Skeletal muscle satellite cell (primary cell): ENCODE data around the gene OSBPL9. TPM values are rescaled to one million over a fixed set of nuclear protein-coding genes. Genes with fewer than 3 reads are reported as not detected.
A peak's percentile ranks its signal among the peaks of the same experiment; 100 is the strongest.

ENCODE experiments used
- H3K27me3 ChIP-seq: 2 replicates; pipeline ENCODE4 v1.7.0; 2013; ENCODE audit warnings: low read length; ENCODE audit not compliant: control insufficient read depth, insufficient read depth
- H3K36me3 ChIP-seq: 2 replicates; pipeline ENCODE4 v1.7.0; 2013; ENCODE audit warnings: mild to moderate bottlenecking, control low read depth, low read length; ENCODE audit not compliant: insufficient read depth
- H3K4me1 ChIP-seq: 2 replicates; pipeline ENCODE4 v1.7.0; 2013; ENCODE audit warnings: low read length; ENCODE audit not compliant: control insufficient read depth, insufficient read depth
- H3K4me2 ChIP-seq: 2 replicates; pipeline ENCODE4 v1.7.0; 2013; ENCODE audit warnings: mild to moderate bottlenecking, low read length
- H3K4me3 ChIP-seq: 2 replicates; pipeline ENCODE4 v1.7.0; 2013; ENCODE audit warnings: low read length
- H3K9ac ChIP-seq: 2 replicates; pipeline ENCODE4 v1.7.0; 2013; ENCODE audit warnings: mild to moderate bottlenecking, low read depth, low read length, moderate library complexity
- H3K9me3 ChIP-seq: replicated peaks from 2 replicates; pipeline ENCODE4 v1.7.0; 2013; ENCODE audit warnings: mild to moderate bottlenecking, control low read depth, low read length
- total RNA-seq: library from RNA; depleted of rRNA; stranded (reverse); fragments of >200 nt; gene quantifications from 2 replicates; pipeline ENCODE4 v1.2.3, GENCODE V29; 2012; rRNA removed

OSBPL9 gene
- 33.2 and 162 TPM in 2 replicates for total RNA-seq

GRCh38 chr1:51616903-51617708 is at the start of gene OSBPL9:
TSS of gene OSBPL9 (plus strand) at chr1:51617092. CDS start at chr1:51617111, 19 bp downstream.
- Histone ChIP-seq H3K4me1 (peaks cover 27% of the 10 kb centered on the region), H3K27me3 (no peaks in the 10 kb centered on the region), H3K4me3 (peak within 1 kb of the TSS; percentile 84)

GRCh38 chr1:51567653-51568052 is 49.2 kb upstream of the OSBPL9 start:
- H3K9ac ChIP-seq, result no peak overlapping the region
- H3K4me2 ChIP-seq, result peak overlapping the region; percentile 49
- no peaks in the 10 kb centered on the region for H3K36me3 ChIP-seq
- no peak overlapping the region for H3K4me3 ChIP-seq
- H3K27me3 ChIP-seq, result no peaks in the 10 kb centered on the region
- no peaks in the 10 kb centered on the region for H3K9me3 ChIP-seq
- H3K4me1 ChIP-seq, result peaks cover 39% of the 10 kb centered on the region

More at GRCh38 chr1:51616903-51617708, at the start of gene OSBPL9:
- H3K36me3 ChIP-seq, result no peaks in the 10 kb centered on the region
- H3K4me2 ChIP-seq, result peak within 1 kb of the TSS; percentile 86
- H3K9ac ChIP-seq, result peak within 1 kb of the TSS; percentile 88
- no peaks in the 10 kb centered on the region for H3K9me3 ChIP-seq

- Histone ChIP-seq H3K9me3 (no peaks in the 10 kb centered on the region), H3K4me1 (peaks cover 39% of the 10 kb centered on the region), H3K27me3 (no peaks in the 10 kb centered on the region), H3K9ac (peak overlapping the region; percentile 31), H3K4me2 (peak overlapping the region; percentile 49), H3K36me3 (no peaks in the 10 kb centered on the region), H3K4me3 (no peak overlapping the region)
Measured at GRCh38 chr1:51568231-51568935, 48.5 kb upstream of the OSBPL9 start.

GRCh38 chr1:51569284-51570062 is 47.4 kb upstream of the OSBPL9 start:
- no peaks in the 10 kb centered on the region for H3K9me3 ChIP-seq
- no peak overlapping the region for H3K4me3 ChIP-seq
- peak overlapping the region; percentile 48 for H3K4me2 ChIP-seq
- no peaks in the 10 kb centered on the region for H3K36me3 ChIP-seq
- H3K4me1 ChIP-seq, result peaks cover 34% of the 10 kb centered on the region
- H3K27me3 ChIP-seq, result no peaks in the 10 kb centered on the region
- H3K9ac ChIP-seq, result no peak overlapping the region

GRCh38 chr1:51570063-51570710 is 46.7 kb upstream of the OSBPL9 start:
- H3K4me2 ChIP-seq, result no peak overlapping the region
- no peaks in the 10 kb centered on the region for H3K36me3 ChIP-seq
- H3K4me1 ChIP-seq, result peaks cover 34% of the 10 kb centered on the region
- no peak overlapping the region for H3K4me3 ChIP-seq
- H3K9ac ChIP-seq, result no peak overlapping the region
- no peaks in the 10 kb centered on the region for H3K27me3 ChIP-seq
- no peaks in the 10 kb centered on the region for H3K9me3 ChIP-seq

- H3K9ac ChIP-seq, result no peak overlapping the region
- H3K9me3 ChIP-seq, result no peaks in the 10 kb centered on the region
- H3K27me3 ChIP-seq, result no peaks in the 10 kb centered on the region
- H3K4me3 ChIP-seq, result no peak overlapping the region
- H3K4me1 ChIP-seq, result peaks cover 36% of the 10 kb centered on the region
- H3K4me2 ChIP-seq, result no peak overlapping the region
- H3K36me3 ChIP-seq, result no peaks in the 10 kb centered on the region
Measured at GRCh38 chr1:51572365-51572764, 44.5 kb upstream of the OSBPL9 start.

- H3K9ac ChIP-seq, result no peak overlapping the region
- no peaks in the 10 kb centered on the region for H3K27me3 ChIP-seq
- H3K4me1 ChIP-seq, result peaks cover 13% of the 10 kb centered on the region
- no peaks in the 10 kb centered on the region for H3K36me3 ChIP-seq
- H3K4me3 ChIP-seq, result no peak overlapping the region
- no peak overlapping the region for H3K4me2 ChIP-seq
- H3K9me3 ChIP-seq, result no peaks in the 10 kb centered on the region
Measured at GRCh38 chr1:51574796-51575195, 42.1 kb upstream of the OSBPL9 start.

GRCh38 chr1:51575406-51576084 is 41.3 kb upstream of the OSBPL9 start:
- no peaks in the 10 kb centered on the region for H3K9me3 ChIP-seq
- H3K36me3 ChIP-seq, result no peaks in the 10 kb centered on the region
- H3K4me2 ChIP-seq, result no peak overlapping the region
- H3K9ac ChIP-seq, result no peak overlapping the region
- H3K4me1 ChIP-seq, result peaks cover 6% of the 10 kb centered on the region
- no peak overlapping the region for H3K4me3 ChIP-seq
- no peaks in the 10 kb centered on the region for H3K27me3 ChIP-seq

GRCh38 chr1:51576085-51576444 is 40.8 kb upstream of the OSBPL9 start:
- H3K27me3 ChIP-seq, result no peaks in the 10 kb centered on the region
- H3K36me3 ChIP-seq, result no peaks in the 10 kb centered on the region
- no peaks in the 10 kb centered on the region for H3K9me3 ChIP-seq
- peaks cover 6% of the 10 kb centered on the region for H3K4me1 ChIP-seq
- no peak overlapping the region for H3K9ac ChIP-seq
- H3K4me2 ChIP-seq, result no peak overlapping the region
- H3K4me3 ChIP-seq, result no peak overlapping the region

- H3K9ac ChIP-seq, result no peak overlapping the region
- no peak overlapping the region for H3K4me3 ChIP-seq
- no peaks in the 10 kb centered on the region for H3K9me3 ChIP-seq
- no peaks in the 10 kb centered on the region for H3K36me3 ChIP-seq
- peaks cover 6% of the 10 kb centered on the region for H3K4me1 ChIP-seq
- H3K27me3 ChIP-seq, result no peaks in the 10 kb centered on the region
- no peak overlapping the region for H3K4me2 ChIP-seq
Measured at GRCh38 chr1:51576923-51577322, 40.0 kb upstream of the OSBPL9 start.
